Fibroblast of pulmonary artery (primary cell): ENCODE data around the gene ZDHHC21.

ENCODE experiments used
- DNase-seq: peaks from one replicate; pipeline ENCODE4 v3.0.0-alpha.2; 2010; ENCODE audit warnings: low read depth
- H3K4me3 ChIP-seq: replicated peaks from 2 replicates; pipeline ENCODE4 v1.5.1; 2011; ENCODE audit warnings: low read depth, mild to moderate bottlenecking, control low read depth, low read length, moderate library complexity
- CTCF ChIP-seq: IDR thresholded peaks from 2 replicates; pipeline ENCODE4 v1.5.1; 2011; ENCODE audit warnings: mild to moderate bottlenecking, control low read depth, low read length, inconsistent platforms; ENCODE audit errors: missing control alignments

The ZDHHC21 gene

GRCh38 chr9:14591411-14591810 lies 101.8 kb downstream of the ZDHHC21 start:
- no peak overlapping the region for H3K4me3 ChIP-seq
- TF ChIP-seq CTCF = no peak
- no peak for DNase-seq

DNA sequence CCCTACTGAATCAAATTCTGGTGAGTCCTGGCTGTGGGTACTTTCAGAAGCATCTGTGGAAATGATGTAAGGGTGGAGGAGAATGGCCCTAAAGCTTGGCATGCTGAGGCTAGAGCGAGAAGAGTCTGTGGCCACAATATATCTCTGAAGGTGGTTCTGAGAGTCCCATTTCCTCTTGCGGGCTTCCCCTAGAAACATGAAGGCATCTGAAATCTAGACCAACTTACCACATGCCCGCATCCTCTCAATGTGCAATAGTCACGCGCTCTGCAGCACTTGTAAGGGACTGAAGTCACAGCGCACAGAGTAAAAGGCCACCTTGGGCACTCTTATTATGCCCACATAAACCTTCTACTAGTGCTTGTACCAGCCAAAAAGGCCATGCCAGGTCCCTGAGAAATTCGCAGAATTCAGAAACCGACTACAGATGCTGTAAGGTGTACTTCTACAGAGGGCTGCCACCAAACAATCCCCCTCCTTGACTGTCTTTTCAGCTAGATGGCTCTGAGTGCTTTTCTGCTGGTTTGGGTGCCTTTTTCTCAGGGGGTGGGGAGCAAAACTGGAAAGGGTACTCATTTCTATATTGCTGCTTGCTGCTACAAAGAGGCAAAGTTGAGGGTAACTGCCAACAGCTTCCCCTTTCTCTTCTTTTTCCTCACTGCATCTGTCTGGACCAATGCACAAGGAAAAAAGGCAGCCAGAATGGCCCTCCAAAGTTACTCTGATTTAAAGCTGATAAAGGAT lies 107.3 kb downstream of the ZDHHC21 start:
- H3K4me3 ChIP-seq = no peak overlapping the region
- TF ChIP-seq CTCF = no peak
- DNase-seq = no peak

- no peak overlapping the region for H3K4me3 ChIP-seq
- no peak for TF ChIP-seq CTCF
- no peak for DNase-seq
Observed at GRCh38 chr9:14584571-14584970, 108.7 kb downstream of the ZDHHC21 start.

DNA sequence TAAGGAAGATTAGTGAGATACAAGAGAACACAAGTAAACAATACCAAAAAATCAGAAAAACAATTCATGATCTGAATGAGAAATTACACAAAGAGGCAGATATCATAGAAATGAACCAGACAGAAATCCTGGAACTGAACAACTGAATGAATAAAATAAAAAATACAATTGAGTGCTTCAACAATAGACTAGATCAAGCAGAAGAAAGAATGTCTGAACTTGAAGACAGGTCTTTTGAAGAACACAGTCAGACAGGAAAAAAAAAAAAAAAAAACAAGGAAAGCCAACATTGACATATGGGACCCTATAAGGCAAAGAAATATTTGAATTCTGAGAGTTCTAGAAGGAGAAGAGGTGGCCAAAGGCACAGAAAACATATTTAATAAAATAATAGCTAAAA lies 115.2 kb downstream of the ZDHHC21 start:
- TF ChIP-seq CTCF = no peak
- DNase-seq = no peak

DNA sequence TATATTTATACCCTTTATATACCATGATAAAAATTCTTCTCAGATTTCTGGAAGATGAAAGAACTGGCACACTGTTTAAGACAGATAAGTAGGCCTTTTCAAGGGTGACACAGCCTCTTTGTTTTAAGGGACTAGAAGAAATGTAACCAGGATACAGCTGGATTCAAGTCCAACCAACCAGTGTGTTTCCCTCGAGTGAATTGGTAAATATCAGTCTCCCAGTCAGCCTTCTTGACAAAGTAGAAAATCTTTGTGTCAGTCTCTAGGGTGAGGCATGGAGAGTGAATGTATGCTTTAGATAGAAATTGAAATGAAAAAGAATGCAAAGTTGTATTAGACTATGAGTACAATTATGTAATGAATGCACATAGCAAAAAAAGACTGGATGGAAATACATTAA lies 119.1 kb downstream of the ZDHHC21 start:
- TF ChIP-seq CTCF = no peak
- no peak overlapping the region for H3K4me3 ChIP-seq
- no peak for DNase-seq

More for the DNA sequence above, 115.2 kb downstream of the ZDHHC21 start:
- no peak overlapping the region for H3K4me3 ChIP-seq

DNA sequence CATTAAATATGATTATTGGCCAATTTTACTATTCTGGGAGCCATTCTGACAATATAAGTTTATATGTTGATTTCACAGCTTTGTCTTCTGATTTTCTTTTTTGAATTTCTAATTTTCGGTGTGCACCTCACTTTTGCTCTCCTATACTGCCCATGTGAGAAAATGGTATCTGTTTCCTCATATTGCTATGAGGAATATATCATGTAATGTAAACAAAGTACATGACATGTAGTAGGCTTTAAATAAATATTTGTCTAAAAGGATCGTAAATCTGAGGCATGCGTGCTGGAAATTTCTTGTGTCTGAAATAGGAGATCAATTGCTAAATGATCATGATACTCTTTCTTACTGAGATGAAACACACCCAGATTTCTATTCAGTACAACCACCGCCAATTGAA lies 119.9 kb downstream of the ZDHHC21 start:
- DNase-seq = no peak
- no peak for TF ChIP-seq CTCF
- H3K4me3 ChIP-seq = no peak overlapping the region
